ENCODE results near the gene COL4A2.

GRCh38 chr13:110387451-110388107 is 80.5 kb downstream of the COL4A2 start:
- TF ChIP-seq CTCF (IDR thresholded peaks at IDR 0.05), result peak in 1 of 3 experiments; percentile 7
- TF ChIP-seq POLR2A (IDR thresholded peaks at IDR 0.05; ENCODE audit: low read depth), result no peak
- peak; percentile 86 to 87 for TF ChIP-seq POLR2AphosphoS5 (IDR thresholded peaks at IDR 0.05)
- no peak for TF ChIP-seq EP300 (IDR thresholded peaks at IDR 0.05)

Measured in esophagus muscularis mucosa (tissue), 4 donors.